ENCODE measurements around the gene ADAM22. TPM values are rescaled to one million over a fixed set of nuclear protein-coding genes. Genes with fewer than 3 reads are reported as not detected.

ADAM22 gene
- total and polyA plus RNA-seq, 2 experiments from 2014 or later: 2.7 to 18.7 TPM

DNA sequence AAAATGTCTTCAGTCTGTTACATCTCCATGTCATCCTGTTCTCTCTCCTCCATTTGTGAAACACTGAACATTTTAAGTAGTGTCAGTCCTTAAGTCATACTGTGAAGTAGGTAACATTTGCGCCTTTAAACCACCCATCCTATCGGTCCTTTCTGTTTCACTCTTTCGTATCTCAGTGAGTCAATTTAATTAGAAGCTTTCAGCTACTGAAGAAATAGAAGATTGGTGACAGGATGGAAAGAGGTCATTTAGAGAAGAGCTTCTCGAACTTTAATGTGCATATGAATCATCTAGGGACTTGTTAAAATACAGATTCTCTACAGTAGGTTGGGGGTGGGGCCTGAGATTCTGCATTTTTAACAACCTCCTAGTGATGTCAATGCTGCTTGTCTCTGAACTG lies 172.4 kb downstream of the ADAM22 start (continued):
- TF ChIP-seq REST (IDR thresholded peaks at IDR 0.05; ENCODE audit: unreplicated experiment) (no peak), EZH2 (IDR thresholded peaks at IDR 0.05; ENCODE audit: low read depth, unreplicated experiment) (no peak), EZH2phosphoT487 (IDR thresholded peaks at IDR 0.05; ENCODE audit: unreplicated experiment) (no peak), ZNF114 (CRISPR knock-in tag; IDR thresholded peaks at IDR 0.05) (no peak), CREB1 (CRISPR knock-in tag; IDR thresholded peaks at IDR 0.05; ENCODE audit: low read depth) (no peak), ZNF331 (CRISPR knock-in tag; IDR thresholded peaks at IDR 0.05; ENCODE audit: low read depth) (no peak), CTCF (conservative IDR thresholded peaks at IDR 0.05; ENCODE audit: low read depth in 2 of 2) (no peak), JUNB (IDR thresholded peaks at IDR 0.05; ENCODE audit: unreplicated experiment) (no peak), POLR2AphosphoS5 (IDR thresholded peaks at IDR 0.05; ENCODE audit: low read depth) (no peak), STAT1 (IDR thresholded peaks at IDR 0.05; ENCODE audit: unreplicated experiment) (no peak), NANOG (IDR thresholded peaks at IDR 0.05; ENCODE audit: borderline replicate concordance) (no peak)
- TF ChIP-seq, protein P1, sequence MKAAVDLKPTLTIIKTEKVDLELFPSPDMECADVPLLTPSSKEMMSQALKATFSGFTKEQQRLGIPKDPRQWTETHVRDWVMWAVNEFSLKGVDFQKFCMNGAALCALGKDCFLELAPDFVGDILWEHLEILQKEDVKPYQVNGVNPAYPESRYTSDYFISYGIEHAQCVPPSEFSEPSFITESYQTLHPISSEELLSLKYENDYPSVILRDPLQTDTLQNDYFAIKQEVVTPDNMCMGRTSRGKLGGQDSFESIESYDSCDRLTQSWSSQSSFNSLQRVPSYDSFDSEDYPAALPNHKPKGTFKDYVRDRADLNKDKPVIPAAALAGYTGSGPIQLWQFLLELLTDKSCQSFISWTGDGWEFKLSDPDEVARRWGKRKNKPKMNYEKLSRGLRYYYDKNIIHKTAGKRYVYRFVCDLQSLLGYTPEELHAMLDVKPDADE (IDR thresholded peaks at IDR 0.05): no peak

GRCh38 chr7:88109612-88110011 lies 175.6 kb downstream of the ADAM22 start:
- Mint-ChIP-seq H3K4me1 (peaks cover 24% of the 10 kb centered on the region), H3K4me3 (no peak overlapping the region), H3K36me3 (ENCODE audit: low read depth) (peaks cover 8% of the 10 kb centered on the region; the same call in 1 of the 3 replicates), H3K27ac (no peak overlapping the region), H3K9me3 (no peaks in the 10 kb centered on the region), H3K27me3 (ENCODE audit: insufficient read depth, low read depth, poor library complexity) (peaks cover 1% of the 10 kb centered on the region)
- Histone ChIP-seq H2AFZ (no peak overlapping the region), H4K20me1 (replicated peaks; ENCODE audit: insufficient read depth) (no peaks in the 10 kb centered on the region), H3F3A (replicated peaks; ENCODE audit: low read depth) (no peaks in the 10 kb centered on the region), H3K4me2 (no peak overlapping the region), H3K36me3 (ENCODE audit: insufficient read depth) (no peaks in the 10 kb centered on the region), H3K4me1 (ENCODE audit: insufficient read depth) (peaks cover 7% of the 10 kb centered on the region), H3K27me3 (ENCODE audit: insufficient read depth) (no peaks in the 10 kb centered on the region), H3K9me2 (ENCODE audit: insufficient read depth) (no peaks in the 10 kb centered on the region), H3K27ac (ENCODE audit: low read depth) (no peak overlapping the region), H3K79me2 (replicated peaks; ENCODE audit: insufficient read depth) (no peaks in the 10 kb centered on the region), H3K4me3 (no peak overlapping the region)
- TF ChIP-seq, protein P1 (IDR thresholded peaks at IDR 0.05): no peak
- DNase-seq (ENCODE audit: low spot score) (no peak), ATAC-seq (no peak)

Measured in GM23338 (cell line).